ENCODE data around the gene RHBDL3.

- TF ChIP-seq CTCF (IDR thresholded peaks at IDR 0.05) (no peak), POLR2A (IDR thresholded peaks at IDR 0.05) (no peak)
These were observed 9.5 kb upstream of the RHBDL3 start for GRCh38 chr17:32256012-32256700.

All from ovary (tissue), 3 donors.